Activated CD4-positive, alpha-beta T cell treated with anti-CD3 and anti-CD28 coated beads for 36 hours (primary cell): ENCODE results near the gene GSTO2. TPM values are rescaled to one million over a fixed set of nuclear protein-coding genes. Genes with fewer than 3 reads are reported as not detected.
A peak's percentile ranks its signal among the peaks of the same experiment; 100 is the strongest.

ENCODE experiments used
- ATAC-seq: fragments of 200-7000 bp; cut with Tn5 transposase; one replicate; pipeline ENCODE4 v1.10.0; 2021; ENCODE audit warnings: mild to moderate bottlenecking, moderate library complexity
- CTCF ChIA-PET: fragments of 350-600 bp; sonication (Branson Sonifier 250); formaldehyde crosslinking; loops from one replicate; lab custom pipeline; 2021; ENCODE audit warnings: antibody characterized with exemption; lab: Charles Lee
- POLR2A ChIA-PET: fragments of 350-600 bp; sonication (Branson Sonifier 250); formaldehyde crosslinking; loops from one replicate; lab custom pipeline; 2021; ENCODE audit warnings: antibody characterized with exemption, inconsistent platforms; lab: Charles Lee
- DNase-seq: peaks from one replicate; pipeline ENCODE4 v3.0.0-alpha.2; 2020
- H3K27ac Mint-ChIP-seq: one replicate; pipeline ENCODE4 v1.8.0; 2021; ENCODE audit warnings: mixed read lengths
- H3K27me3 Mint-ChIP-seq: one replicate; pipeline ENCODE4 v1.8.0; 2021; ENCODE audit warnings: mixed read lengths
- H3K36me3 Mint-ChIP-seq: one replicate; pipeline ENCODE4 v1.8.0; 2021; ENCODE audit warnings: low read depth, mixed read lengths
- H3K4me1 Mint-ChIP-seq: one replicate; pipeline ENCODE4 v1.8.0; 2021; ENCODE audit warnings: mixed read lengths
- H3K4me3 Mint-ChIP-seq: one replicate; pipeline ENCODE4 v1.8.0; 2021; ENCODE audit warnings: mild to moderate bottlenecking, moderate library complexity, mixed read lengths
- H3K9me3 Mint-ChIP-seq: one replicate; pipeline ENCODE4 v1.8.0; 2021; ENCODE audit warnings: low read depth, mixed read lengths
- intact Hi-C, 2 experiments: fragments of 100-400 bp; cut with DNase I in 1 of 2; cut with micrococcal nuclease in 1 of 2; formaldehyde crosslinking; loops; one replicate each; pipeline versions ENCODE4 v1.14.2 to v1.15.1; 2022 to 2024; cut with DNase I, micrococcal nuclease
- total RNA-seq, 2 experiments: library from RNA; stranded (reverse); gene quantifications; one replicate each; pipeline ENCODE4 v1.2.3, GENCODE V29; 2021

The GSTO2 gene
- total RNA-seq = 1 to 10 TPM; 2.1 to 2.8 TPM

- Mint-ChIP-seq H3K4me3 (peak within 1 kb of the TSS; percentile 77), H3K27me3 (no peaks in the 10 kb centered on the region), H3K27ac (peak within 1 kb of the TSS; percentile 94), H3K36me3 (peaks cover 46% of the 10 kb centered on the region), H3K4me1 (peaks cover 42% of the 10 kb centered on the region), H3K9me3 (no peaks in the 10 kb centered on the region)
- ATAC-seq = peak; percentile 90
- CTCF ChIA-PET = interaction anchor here (0.6 to 1.6 kb wide), 8 partner anchors 9 to 324 kb away, joined by 3 to 6 read pairs (median 3); partner anchors contain the start of gene CFAP58
- POLR2A ChIA-PET = interaction anchor here (0.6 to 3.2 kb wide), 4 partner anchors 13 to 150 kb away, joined by 3 to 23 read pairs (median 4); partner anchors contain the start of genes CFAP43 and GSTO1
- intact Hi-C loops = loop anchor here (1.0 to 5.0 kb wide), 15 partner anchors 14 to 872 kb away; partner anchors contain the start of genes CFAP43 (in 2 of the 2), CFAP58 (in 2 of the 2), ITPRIP (in 2 of the 2) and SLK (in 2 of the 2)
- peak; percentile 99 for DNase-seq
Measured at GRCh38 chr10:104268713-104269645, at the start of gene GSTO2. Gene GSTO2, plus strand, starts transcription at chr10:104269184. Its CDS starts 5,732 bp downstream, at chr10:104274916.

- ChIA-PET CTCF (interaction anchor here (0.9 kb wide), 1 partner anchor 10 kb away, joined by 3 read pairs; no protein-coding TSS in a partner anchor), POLR2A (no interaction called here)
- H3K9me3 Mint-ChIP-seq = no peaks in the 10 kb centered on the region
- intact Hi-C loops = no loop called here
- H3K27ac Mint-ChIP-seq = no peak overlapping the region
- DNase-seq (no peak), ATAC-seq (no peak)
- no peaks in the 10 kb centered on the region for H3K36me3 Mint-ChIP-seq
- H3K27me3 Mint-ChIP-seq = peaks cover 10% of the 10 kb centered on the region
- no peaks in the 10 kb centered on the region for H3K4me1 Mint-ChIP-seq
- no peak overlapping the region for H3K4me3 Mint-ChIP-seq
Measured at GRCh38 chr10:104220522-104220921, 48.5 kb upstream of the GSTO2 start.

- H3K27ac Mint-ChIP-seq = no peak overlapping the region
- H3K9me3 Mint-ChIP-seq = no peaks in the 10 kb centered on the region
- POLR2A ChIA-PET = no interaction called here
- peaks cover 12% of the 10 kb centered on the region for H3K27me3 Mint-ChIP-seq
- intact Hi-C loops = no loop called here
- CTCF ChIA-PET = no interaction called here
- no peak for DNase-seq
- ATAC-seq = no peak
- H3K36me3 Mint-ChIP-seq = no peaks in the 10 kb centered on the region
- no peak overlapping the region for H3K4me3 Mint-ChIP-seq
- H3K4me1 Mint-ChIP-seq = no peaks in the 10 kb centered on the region
Measured at GRCh38 chr10:104223304-104223703, 45.7 kb upstream of the GSTO2 start.

DNA sequence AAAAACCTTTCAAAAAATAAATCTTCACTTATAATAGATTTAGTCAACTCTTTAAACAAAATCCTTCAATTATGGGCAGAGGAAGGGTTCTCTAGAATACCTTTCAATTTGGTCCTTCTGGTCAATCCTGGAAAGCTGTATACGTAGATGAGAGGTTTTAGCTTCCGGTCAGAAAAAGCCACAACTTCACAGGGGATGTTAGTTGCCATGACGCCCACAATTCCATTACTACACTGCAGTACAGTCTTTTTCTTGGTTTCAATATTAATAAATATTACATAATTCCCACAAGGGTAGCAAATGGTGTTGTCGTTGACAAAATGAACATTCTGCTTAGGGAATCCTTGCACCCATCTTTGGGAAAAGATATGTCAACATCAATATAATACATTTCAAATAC, 38.5 kb upstream of the GSTO2 start:
- ATAC-seq = no peak
- H3K27ac Mint-ChIP-seq = no peak overlapping the region
- POLR2A ChIA-PET = interaction anchor here (0.7 kb wide), 1 partner anchor 22 kb away, joined by 6 read pairs; no protein-coding TSS in a partner anchor
- no peak overlapping the region for H3K4me3 Mint-ChIP-seq
- CTCF ChIA-PET = interaction anchor here (1.6 kb wide), 1 partner anchor 45 kb away, joined by 4 read pairs; no protein-coding TSS in a partner anchor
- H3K9me3 Mint-ChIP-seq = peaks cover 4% of the 10 kb centered on the region
- no peak for DNase-seq
- H3K36me3 Mint-ChIP-seq = no peaks in the 10 kb centered on the region
- H3K4me1 Mint-ChIP-seq = peaks cover 5% of the 10 kb centered on the region
- intact Hi-C loops = no loop called here
- H3K27me3 Mint-ChIP-seq = peaks cover 2% of the 10 kb centered on the region

GRCh38 chr10:104231784-104232612, 37.0 kb upstream of the GSTO2 start, which contains the start of gene CFAP43:
Gene CFAP43, minus strand, starts transcription at chr10:104232364. Its CDS starts 118 bp downstream, at chr10:104232246.
- POLR2A ChIA-PET = interaction anchor here (0.7 to 1.4 kb wide), 2 partner anchors 23 to 37 kb away, joined by 3 read pairs; partner anchors contain the start of genes GSTO1 and GSTO2
- peak within 1 kb of the TSS; percentile 21 for H3K27ac Mint-ChIP-seq
- CTCF ChIA-PET = interaction anchor here (0.6 to 2.0 kb wide), 4 partner anchors 43 to 345 kb away, joined by 3 to 6 read pairs (median 3); no protein-coding TSS in a partner anchor
- H3K9me3 Mint-ChIP-seq = peaks cover 10% of the 10 kb centered on the region
- H3K4me1 Mint-ChIP-seq = peaks cover 5% of the 10 kb centered on the region
- intact Hi-C loops = loop anchor here (1.0 to 2.0 kb wide), 7 partner anchors 22 to 314 kb away; partner anchors contain the start of genes GSTO1 (in 2 of the 2), CFAP58 (in 1 of the 2), GSTO2 (in 1 of the 2) and STN1 (in 1 of the 2)
- peak; percentile 100 for ATAC-seq
- peak; percentile 100 for DNase-seq
- H3K36me3 Mint-ChIP-seq = no peaks in the 10 kb centered on the region
- H3K27me3 Mint-ChIP-seq = peaks cover 13% of the 10 kb centered on the region
- H3K4me3 Mint-ChIP-seq = peak within 1 kb of the TSS; percentile 78

DNA sequence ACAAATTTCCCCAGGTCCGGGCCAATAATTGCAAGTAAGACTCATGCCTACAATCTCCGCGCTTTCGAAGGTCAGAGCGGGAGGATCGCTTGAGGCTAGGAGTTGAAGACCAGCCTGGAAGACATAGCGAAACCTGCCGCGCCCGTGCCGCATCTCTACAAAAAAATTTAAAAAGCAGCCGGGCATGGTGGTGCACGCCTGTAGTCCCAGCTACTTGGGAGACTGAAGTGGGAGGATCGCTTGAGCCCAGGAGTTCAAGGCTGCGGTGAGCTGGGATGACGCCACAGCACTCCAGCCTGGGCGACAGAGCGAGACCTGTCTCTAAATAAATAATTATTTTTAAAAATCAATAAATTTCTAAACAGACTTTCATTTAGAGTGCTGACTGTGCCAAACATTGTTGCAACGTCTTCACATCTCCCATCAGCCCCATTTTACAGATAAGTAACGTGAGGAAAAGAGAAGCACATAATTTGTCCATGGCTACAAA, 36.3 kb upstream of the GSTO2 start:
- no peak for DNase-seq
- peak overlapping the region; percentile 78 for H3K4me3 Mint-ChIP-seq
- H3K27ac Mint-ChIP-seq = peak overlapping the region; percentile 21
- ChIA-PET CTCF (interaction anchor here (0.5 to 2.0 kb wide), 4 partner anchors 22 to 293 kb away, joined by 3 to 6 read pairs (median 3); no protein-coding TSS in a partner anchor), POLR2A (no interaction called here)
- H3K36me3 Mint-ChIP-seq = no peaks in the 10 kb centered on the region
- peak; percentile 24 for ATAC-seq
- intact Hi-C loops = loop anchor here (1.0 to 2.0 kb wide), 7 partner anchors 22 to 314 kb away; partner anchors contain the start of genes GSTO1 (in 2 of the 2), CFAP58 (in 1 of the 2), GSTO2 (in 1 of the 2) and STN1 (in 1 of the 2)
- H3K27me3 Mint-ChIP-seq = peaks cover 14% of the 10 kb centered on the region
- H3K4me1 Mint-ChIP-seq = peaks cover 5% of the 10 kb centered on the region
- H3K9me3 Mint-ChIP-seq = peaks cover 10% of the 10 kb centered on the region

- POLR2A ChIA-PET = no interaction called here
- Mint-ChIP-seq H3K4me1 (peaks cover 5% of the 10 kb centered on the region), H3K9me3 (peaks cover 10% of the 10 kb centered on the region), H3K27me3 (peaks cover 12% of the 10 kb centered on the region), H3K27ac (no peak overlapping the region), H3K36me3 (no peaks in the 10 kb centered on the region), H3K4me3 (peak overlapping the region; percentile 43)
- no peak for DNase-seq
- no peak for ATAC-seq
- intact Hi-C loops = loop anchor here in 1 of 2 experiments (2.0 kb wide), 1 partner anchor 21 kb away; the partner anchor contains the start of gene GSTO1
- CTCF ChIA-PET = interaction anchor here (1.1 to 2.0 kb wide), 2 partner anchors 41 to 112 kb away, joined by 3 to 6 read pairs; partner anchors contain the start of gene SFR1
Measured at GRCh38 chr10:104233817-104234216, 35.2 kb upstream of the GSTO2 start.

- DNase-seq (no peak), ATAC-seq (no peak)
- peaks cover 10% of the 10 kb centered on the region for H3K9me3 Mint-ChIP-seq
- ChIA-PET POLR2A (no interaction called here), CTCF (no interaction called here)
- no peak overlapping the region for H3K27ac Mint-ChIP-seq
- intact Hi-C loops = no loop called here
- H3K4me1 Mint-ChIP-seq = peaks cover 5% of the 10 kb centered on the region
- H3K27me3 Mint-ChIP-seq = peaks cover 14% of the 10 kb centered on the region
- H3K36me3 Mint-ChIP-seq = no peaks in the 10 kb centered on the region
- H3K4me3 Mint-ChIP-seq = no peak overlapping the region
Measured at GRCh38 chr10:104234934-104235333, 34.0 kb upstream of the GSTO2 start.

DNA sequence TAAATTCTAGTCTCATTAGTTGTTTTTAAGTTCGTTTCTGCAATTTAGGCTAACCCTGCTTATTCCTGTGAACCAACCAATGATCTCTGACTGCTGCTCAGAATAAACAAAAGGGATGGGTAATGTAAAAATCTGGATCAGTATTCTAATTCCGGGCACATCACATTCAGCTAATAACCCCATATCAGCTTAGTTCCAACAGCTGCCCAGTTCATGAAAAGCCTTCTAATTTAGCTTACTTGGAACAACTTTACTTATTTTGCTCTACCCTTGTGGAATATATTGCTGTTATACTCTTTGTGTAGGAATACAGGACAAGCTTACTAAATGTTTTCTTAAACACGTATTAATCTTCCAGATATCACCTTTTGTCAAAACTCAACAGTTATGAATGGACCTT, 33.2 kb upstream of the GSTO2 start:
- DNase-seq (no peak), ATAC-seq (no peak)
- peaks cover 10% of the 10 kb centered on the region for H3K9me3 Mint-ChIP-seq
- intact Hi-C loops = no loop called here
- H3K27ac Mint-ChIP-seq = no peak overlapping the region
- CTCF ChIA-PET = interaction anchor here (0.8 kb wide), 1 partner anchor 76 kb away, joined by 3 read pairs; no protein-coding TSS in a partner anchor
- H3K27me3 Mint-ChIP-seq = peaks cover 19% of the 10 kb centered on the region
- no peaks in the 10 kb centered on the region for H3K36me3 Mint-ChIP-seq
- POLR2A ChIA-PET = no interaction called here
- no peak overlapping the region for H3K4me3 Mint-ChIP-seq
- peaks cover 5% of the 10 kb centered on the region for H3K4me1 Mint-ChIP-seq

GRCh38 chr10:104240078-104240477, 28.9 kb upstream of the GSTO2 start:
- peaks cover 6% of the 10 kb centered on the region for H3K9me3 Mint-ChIP-seq
- H3K36me3 Mint-ChIP-seq = no peaks in the 10 kb centered on the region
- no peaks in the 10 kb centered on the region for H3K4me1 Mint-ChIP-seq
- CTCF ChIA-PET = no interaction called here
- intact Hi-C loops = no loop called here
- H3K27me3 Mint-ChIP-seq = peaks cover 19% of the 10 kb centered on the region
- ATAC-seq = no peak
- H3K4me3 Mint-ChIP-seq = no peak overlapping the region
- H3K27ac Mint-ChIP-seq = no peak overlapping the region
- POLR2A ChIA-PET = no interaction called here
- DNase-seq = no peak
